ENCODE results near the gene TBXAS1.

The TBXAS1 gene

GRCh38 chr7:139829025-139829774 is at the start of gene TBXAS1:
TSS of gene TBXAS1 (plus strand) at chr7:139829264. CDS start at chr7:139829391, 127 bp downstream.
- DNase-seq (ENCODE audit: low spot score): peak; percentile 20

- DNase-seq (ENCODE audit: low spot score): no peak
Measured at GRCh38 chr7:139782932-139783331, 46.1 kb upstream of the TBXAS1 start.

GRCh38 chr7:139783647-139784385 is 45.2 kb upstream of the TBXAS1 start:
- no peak for DNase-seq (ENCODE audit: low spot score)

- DNase-seq (ENCODE audit: low spot score): no peak
Measured at GRCh38 chr7:139784648-139785047, 44.4 kb upstream of the TBXAS1 start.

- no peak for DNase-seq (ENCODE audit: low spot score)
Measured at GRCh38 chr7:139791316-139791715, 37.7 kb upstream of the TBXAS1 start.

- DNase-seq (ENCODE audit: low spot score): no peak
Measured at GRCh38 chr7:139797607-139798006, 31.5 kb upstream of the TBXAS1 start.

GRCh38 chr7:139798221-139798620 is 30.8 kb upstream of the TBXAS1 start:
- no peak for DNase-seq (ENCODE audit: low spot score)

GRCh38 chr7:139798892-139799291 is 30.2 kb upstream of the TBXAS1 start:
- DNase-seq (ENCODE audit: low spot score): no peak

GRCh38 chr7:139799586-139799985 is 29.5 kb upstream of the TBXAS1 start:
- no peak for DNase-seq (ENCODE audit: low spot score)

- no peak for DNase-seq (ENCODE audit: low spot score)
Measured at GRCh38 chr7:139804571-139804970, 24.5 kb upstream of the TBXAS1 start.

GRCh38 chr7:139807009-139807408 is 22.1 kb upstream of the TBXAS1 start:
- DNase-seq (ENCODE audit: low spot score): no peak

GRCh38 chr7:139808427-139808826 is 20.6 kb upstream of the TBXAS1 start:
- no peak for DNase-seq (ENCODE audit: low spot score)

GRCh38 chr7:139808846-139809442 is 20.1 kb upstream of the TBXAS1 start:
- no peak for DNase-seq (ENCODE audit: low spot score)

GRCh38 chr7:139811066-139811465 is 18.0 kb upstream of the TBXAS1 start:
- no peak for DNase-seq (ENCODE audit: low spot score)

- no peak for DNase-seq (ENCODE audit: low spot score)
Measured at GRCh38 chr7:139813151-139813550, 15.9 kb upstream of the TBXAS1 start.

- DNase-seq (ENCODE audit: low spot score): no peak
Measured at GRCh38 chr7:139813689-139814088, 15.4 kb upstream of the TBXAS1 start.

- DNase-seq (ENCODE audit: low spot score): no peak
Measured at GRCh38 chr7:139817249-139817648, 11.8 kb upstream of the TBXAS1 start.

- no peak for DNase-seq (ENCODE audit: low spot score)
Measured at GRCh38 chr7:139820089-139820488, 9.0 kb upstream of the TBXAS1 start.

- DNase-seq (ENCODE audit: low spot score): no peak
Measured at GRCh38 chr7:139821349-139822105, 7.5 kb upstream of the TBXAS1 start.

- no peak for DNase-seq (ENCODE audit: low spot score)
Measured at GRCh38 chr7:139822855-139823254, 6.2 kb upstream of the TBXAS1 start.

GRCh38 chr7:139823959-139824521 is 5.0 kb upstream of the TBXAS1 start:
- no peak for DNase-seq (ENCODE audit: low spot score)

Data from CD4-positive, alpha-beta T cell treated with Interleukin-15 for 4 hours (primary cell).